H1 (cell line): ENCODE results near the gene MLN. TPM values are rescaled to one million over a fixed set of nuclear protein-coding genes. Genes with fewer than 3 reads are reported as not detected.

Experiments
- CHD2 ChIP-seq: IDR thresholded peaks from 2 replicates; pipeline ENCODE4 v1.6.1; 2012; ENCODE audit warnings: low read length, improper control_type of control experiment
- CREB1 ChIP-seq: IDR thresholded peaks from 2 replicates; pipeline ENCODE4 v1.6.1; 2012; ENCODE audit warnings: inconsistent platforms
- HDAC2 ChIP-seq, 2 experiments: fragments of 300-600 bp in 1 of 2; sonication (generic) in 1 of 2; IDR thresholded peaks; 2 replicates each; pipeline ENCODE4 v1.6.1; 2011 to 2012; ENCODE audit warnings: low read depth in 2 of 2, low read length in 2 of 2, mild to moderate bottlenecking in 2 of 2, moderate library complexity in 2 of 2, borderline replicate concordance in 1 of 2, inconsistent platforms in 1 of 2
- POLR2AphosphoS5 ChIP-seq: IDR thresholded peaks from 2 replicates; pipeline ENCODE4 v1.6.1; 2011; ENCODE audit warnings: low read depth, low read length
- RBBP5 ChIP-seq: IDR thresholded peaks from 2 replicates; pipeline ENCODE4 v1.7.1; 2012; ENCODE audit warnings: low read depth, mild to moderate bottlenecking, inconsistent platforms, low read length, moderate library complexity, borderline replicate concordance
- SAP30 ChIP-seq: fragments of 300-600 bp; sonication (generic); IDR thresholded peaks from 2 replicates; pipeline ENCODE4 v1.7.1; 2012; ENCODE audit warnings: low read length, moderate library complexity, mild to moderate bottlenecking, inconsistent platforms; ENCODE audit not compliant: insufficient read depth, insufficient replicate concordance
- polyA plus RNA-seq, 7 experiments: library from polyadenylated mRNA; depleted of rRNA in 3 of 7; stranded (reverse) in 5 of 7; unstranded in 2 of 7; fragments of >200 nt in 5 of 7; fragments of 200-250 nt in 2 of 7; gene quantifications; 1 replicate in 5 of 7; 2 replicates in 1 of 7; 4 replicates in 1 of 7; pipeline versions ENCODE4 v1.2.1 to v1.2.3, GENCODE V29; 2011 to 2013; ENCODE audit warnings: missing spikeins in 2 of 7, mixed read lengths in 2 of 7
- total RNA-seq: library from RNA; stranded (reverse); fragmentation: NEBNext Ultra II Directional; extraction: Animal tissue kit (Norgen Biotek cat#: 25700); gene quantifications from 2 replicates; pipeline ENCODE4 v1.2.1, GENCODE V29; 2021
- TF ChIP-seq, protein P1 (sequence below): IDR thresholded peaks from 2 replicates; pipeline ENCODE4 v1.6.1; 2012; ENCODE audit warnings: inconsistent platforms
- TF ChIP-seq, protein P2 (sequence below): IDR thresholded peaks from 2 replicates; pipeline ENCODE4 v1.6.1; 2012; ENCODE audit warnings: inconsistent platforms

Gene MLN
- total and polyA plus RNA-seq, 2 of the 8 experiments (the other 6 are each of a cell fraction or from before 2014, with no cell fraction given) = not detected

DNA sequence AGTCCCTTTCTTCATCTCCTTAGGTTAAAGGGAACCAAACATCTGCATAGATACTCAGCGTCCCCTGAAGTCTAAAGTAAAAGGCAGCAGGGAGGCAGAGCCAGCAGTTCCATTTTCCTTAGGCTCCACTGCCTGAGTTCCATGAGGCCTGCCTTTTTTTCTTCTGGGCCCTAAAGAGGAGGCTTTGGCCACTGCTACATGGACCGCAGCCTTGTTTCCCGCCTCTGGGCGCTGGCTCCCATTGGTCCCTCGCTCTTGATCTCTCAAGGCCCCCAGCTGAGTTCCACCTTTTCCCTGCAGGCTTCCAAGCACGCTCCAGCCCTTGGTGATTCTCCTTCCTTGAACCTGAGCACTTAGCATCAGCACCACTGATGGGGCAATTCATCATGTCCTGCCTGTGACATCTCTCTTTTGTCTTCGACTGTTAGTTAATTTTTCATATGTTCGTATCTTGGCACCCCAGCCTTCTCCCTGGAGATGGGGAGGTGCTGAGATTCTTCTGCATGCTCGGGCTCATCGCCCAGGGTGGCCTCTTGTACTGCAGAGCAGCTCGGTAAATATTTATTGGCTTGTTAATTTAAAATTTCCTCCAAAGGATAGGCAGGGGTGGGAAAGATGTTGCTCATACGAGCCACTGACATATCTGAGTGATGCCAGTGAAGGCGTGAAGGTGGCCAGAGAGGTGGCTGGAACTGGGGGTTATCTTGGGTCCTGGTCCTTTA, 3.4 kb downstream of the MLN start (continued):
- no peak for TF ChIP-seq HDAC2 (IDR thresholded peaks at IDR 0.05; ENCODE audit: borderline replicate concordance in 1 of 2, low read depth in 2 of 2, low read length in 2 of 2)
- no peak for TF ChIP-seq CREB1
- TF ChIP-seq RBBP5 = no peak
- no peak for TF ChIP-seq CHD2
- TF ChIP-seq SAP30 = no peak
- no peak for TF ChIP-seq POLR2AphosphoS5
- TF ChIP-seq, protein P1, sequence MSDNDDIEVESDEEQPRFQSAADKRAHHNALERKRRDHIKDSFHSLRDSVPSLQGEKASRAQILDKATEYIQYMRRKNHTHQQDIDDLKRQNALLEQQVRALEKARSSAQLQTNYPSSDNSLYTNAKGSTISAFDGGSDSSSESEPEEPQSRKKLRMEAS = peak; percentile 40; the same call in 1 of the 2 replicates
- TF ChIP-seq, protein P2, sequence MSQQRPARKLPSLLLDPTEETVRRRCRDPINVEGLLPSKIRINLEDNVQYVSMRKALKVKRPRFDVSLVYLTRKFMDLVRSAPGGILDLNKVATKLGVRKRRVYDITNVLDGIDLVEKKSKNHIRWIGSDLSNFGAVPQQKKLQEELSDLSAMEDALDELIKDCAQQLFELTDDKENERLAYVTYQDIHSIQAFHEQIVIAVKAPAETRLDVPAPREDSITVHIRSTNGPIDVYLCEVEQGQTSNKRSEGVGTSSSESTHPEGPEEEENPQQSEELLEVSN = peak; percentile 91
